GM12878 (cell line): Measurements from ENCODE around the gene LRRC23. TPM values are rescaled to one million over a fixed set of nuclear protein-coding genes. Genes with fewer than 3 reads are reported as not detected.

Experiments used
- MEF2A ChIP-seq: IDR thresholded peaks from 2 replicates; pipeline ENCODE4 v1.6.1; 2011; ENCODE audit warnings: low read depth, mild to moderate bottlenecking, low read length, moderate library complexity; ENCODE audit not compliant: insufficient read depth
- YBX1 ChIP-seq: fragments of 450-650 bp; IDR thresholded peaks from 2 replicates; pipeline ENCODE4 v1.6.1; 2016; ENCODE audit warnings: antibody characterized with exemption
- ZNF217 ChIP-seq: fragments of 450-650 bp; IDR thresholded peaks from 2 replicates; pipeline ENCODE4 v1.6.1; 2017; ENCODE audit warnings: antibody characterized with exemption, mild to moderate bottlenecking
- ZNF622 ChIP-seq: fragments of 450-650 bp; IDR thresholded peaks from 2 replicates; pipeline ENCODE4 v1.6.1; 2017; ENCODE audit warnings: mild to moderate bottlenecking, inconsistent platforms
- polyA plus RNA-seq, 11 experiments: library from polyadenylated mRNA; depleted of rRNA in 4 of 11; unstranded in 6 of 11; stranded (reverse) in 5 of 11; fragments of >200 nt; fragmentation: Nextera tagmentation in 4 of 11; fragmentation: Illumina TruSeq in 1 of 11; extraction: Ambion mirVana in 4 of 11; extraction: Trizol in 1 of 11; gene quantifications; 1 replicate in 1 of 11; 2 replicates in 10 of 11; pipeline versions ENCODE4 v1.2.1 to v1.2.3, GENCODE V29; 2011 to 2016; ENCODE audit warnings: inconsistent platforms in 2 of 11, missing spikeins in 2 of 11, low read depth in 1 of 11
- total RNA-seq, 4 experiments: library from RNA; depleted of rRNA in 3 of 4; stranded (reverse); fragments of >200 nt in 3 of 4; fragmentation: Illumina TruSeq in 1 of 4; extraction: Trizol in 1 of 4; gene quantifications; 2 replicates each; pipeline versions ENCODE4 v1.2.1 to v1.2.3, GENCODE V29; 2013 to 2021
- TF ChIP-seq, protein P1 (sequence below): fragments of 450-650 bp; formaldehyde crosslinking; IDR thresholded peaks from 2 replicates; pipeline ENCODE4 v1.5.0; 2022; ENCODE audit warnings: mild to moderate bottlenecking, missing genetic modification characterization
- TF ChIP-seq, protein P2 (sequence below): fragments of 450-650 bp; conservative IDR thresholded peaks from 2 replicates; pipeline ENCODE4 v1.6.1; 2017; ENCODE audit warnings: mild to moderate bottlenecking, moderate library complexity
- TF ChIP-seq, protein P3 (sequence below): fragments of 450-650 bp; IDR thresholded peaks from 2 replicates; pipeline ENCODE4 v1.6.1; 2017; ENCODE audit warnings: low read depth, mild to moderate bottlenecking, moderate library complexity

The LRRC23 gene
- total and polyA plus RNA-seq, 10 of the 15 experiments (the other 5 are each of a cell fraction or from before 2014, with no cell fraction given), result 1.4 to 6.9 (median 3.4) TPM

DNA sequence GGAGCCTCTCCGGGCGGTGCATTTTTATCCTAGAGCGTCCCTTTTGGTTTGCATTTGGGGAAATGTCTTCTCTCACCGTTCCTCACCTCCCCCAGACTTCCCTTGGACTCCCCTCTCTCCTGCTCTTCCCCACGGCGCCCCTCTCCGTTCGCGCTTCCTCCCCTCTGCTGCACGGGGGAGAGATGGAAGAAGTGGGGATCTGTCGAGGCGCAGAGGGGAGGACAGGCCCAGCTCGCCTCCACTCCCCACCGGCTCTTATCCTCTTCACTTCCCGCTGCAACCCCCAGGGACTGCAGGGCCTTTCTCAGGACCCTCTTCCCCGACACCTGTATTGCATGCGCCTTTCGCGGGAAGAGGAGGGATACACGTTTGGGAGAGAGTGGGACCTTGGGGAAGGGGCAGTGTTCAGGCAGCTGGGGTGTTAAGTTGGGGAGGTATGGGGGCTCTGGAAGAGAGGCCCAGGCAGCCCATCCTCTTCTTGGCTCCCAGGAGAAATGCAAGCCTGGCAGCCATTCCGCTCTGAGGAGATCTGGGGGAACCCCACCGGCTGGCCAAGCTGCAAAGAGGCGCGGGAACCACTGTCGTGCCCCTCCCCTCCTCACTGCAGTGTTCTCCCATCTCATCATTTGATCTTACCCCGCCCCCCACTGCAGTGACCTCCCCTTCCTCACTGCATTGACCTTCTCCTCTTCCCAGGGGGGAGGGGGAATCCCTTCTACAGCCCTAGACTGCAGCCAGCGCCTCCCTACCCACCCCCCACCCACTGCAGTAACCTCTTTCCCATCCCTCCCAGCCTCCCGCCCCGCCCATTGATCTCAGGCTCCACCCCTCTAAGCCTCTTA, 10.5 kb downstream of the LRRC23 start (continued):
- TF ChIP-seq, protein P1, sequence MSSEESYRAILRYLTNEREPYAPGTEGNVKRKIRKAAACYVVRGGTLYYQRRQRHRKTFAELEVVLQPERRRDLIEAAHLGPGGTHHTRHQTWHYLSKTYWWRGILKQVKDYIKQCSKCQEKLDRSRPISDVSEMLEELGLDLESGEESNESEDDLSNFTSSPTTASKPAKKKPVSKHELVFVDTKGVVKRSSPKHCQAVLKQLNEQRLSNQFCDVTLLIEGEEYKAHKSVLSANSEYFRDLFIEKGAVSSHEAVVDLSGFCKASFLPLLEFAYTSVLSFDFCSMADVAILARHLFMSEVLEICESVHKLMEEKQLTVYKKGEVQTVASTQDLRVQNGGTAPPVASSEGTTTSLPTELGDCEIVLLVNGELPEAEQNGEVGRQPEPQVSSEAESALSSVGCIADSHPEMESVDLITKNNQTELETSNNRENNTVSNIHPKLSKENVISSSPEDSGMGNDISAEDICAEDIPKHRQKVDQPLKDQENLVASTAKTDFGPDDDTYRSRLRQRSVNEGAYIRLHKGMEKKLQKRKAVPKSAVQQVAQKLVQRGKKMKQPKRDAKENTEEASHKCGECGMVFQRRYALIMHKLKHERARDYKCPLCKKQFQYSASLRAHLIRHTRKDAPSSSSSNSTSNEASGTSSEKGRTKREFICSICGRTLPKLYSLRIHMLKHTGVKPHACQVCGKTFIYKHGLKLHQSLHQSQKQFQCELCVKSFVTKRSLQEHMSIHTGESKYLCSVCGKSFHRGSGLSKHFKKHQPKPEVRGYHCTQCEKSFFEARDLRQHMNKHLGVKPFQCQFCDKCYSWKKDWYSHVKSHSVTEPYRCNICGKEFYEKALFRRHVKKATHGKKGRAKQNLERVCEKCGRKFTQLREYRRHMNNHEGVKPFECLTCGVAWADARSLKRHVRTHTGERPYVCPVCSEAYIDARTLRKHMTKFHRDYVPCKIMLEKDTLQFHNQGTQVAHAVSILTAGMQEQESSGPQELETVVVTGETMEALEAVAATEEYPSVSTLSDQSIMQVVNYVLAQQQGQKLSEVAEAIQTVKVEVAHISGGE (CRISPR knock-in tag), result no peak
- TF ChIP-seq ZNF622 (no peak), YBX1 (no peak), MEF2A (no peak), ZNF217 (no peak)
- TF ChIP-seq, protein P2, sequence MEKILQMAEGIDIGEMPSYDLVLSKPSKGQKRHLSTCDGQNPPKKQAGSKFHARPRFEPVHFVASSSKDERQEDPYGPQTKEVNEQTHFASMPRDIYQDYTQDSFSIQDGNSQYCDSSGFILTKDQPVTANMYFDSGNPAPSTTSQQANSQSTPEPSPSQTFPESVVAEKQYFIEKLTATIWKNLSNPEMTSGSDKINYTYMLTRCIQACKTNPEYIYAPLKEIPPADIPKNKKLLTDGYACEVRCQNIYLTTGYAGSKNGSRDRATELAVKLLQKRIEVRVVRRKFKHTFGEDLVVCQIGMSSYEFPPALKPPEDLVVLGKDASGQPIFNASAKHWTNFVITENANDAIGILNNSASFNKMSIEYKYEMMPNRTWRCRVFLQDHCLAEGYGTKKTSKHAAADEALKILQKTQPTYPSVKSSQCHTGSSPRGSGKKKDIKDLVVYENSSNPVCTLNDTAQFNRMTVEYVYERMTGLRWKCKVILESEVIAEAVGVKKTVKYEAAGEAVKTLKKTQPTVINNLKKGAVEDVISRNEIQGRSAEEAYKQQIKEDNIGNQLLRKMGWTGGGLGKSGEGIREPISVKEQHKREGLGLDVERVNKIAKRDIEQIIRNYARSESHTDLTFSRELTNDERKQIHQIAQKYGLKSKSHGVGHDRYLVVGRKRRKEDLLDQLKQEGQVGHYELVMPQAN, result 0 out of 2 replicates have a peak, but pooled peaks have one; percentile 19
- TF ChIP-seq, protein P3, sequence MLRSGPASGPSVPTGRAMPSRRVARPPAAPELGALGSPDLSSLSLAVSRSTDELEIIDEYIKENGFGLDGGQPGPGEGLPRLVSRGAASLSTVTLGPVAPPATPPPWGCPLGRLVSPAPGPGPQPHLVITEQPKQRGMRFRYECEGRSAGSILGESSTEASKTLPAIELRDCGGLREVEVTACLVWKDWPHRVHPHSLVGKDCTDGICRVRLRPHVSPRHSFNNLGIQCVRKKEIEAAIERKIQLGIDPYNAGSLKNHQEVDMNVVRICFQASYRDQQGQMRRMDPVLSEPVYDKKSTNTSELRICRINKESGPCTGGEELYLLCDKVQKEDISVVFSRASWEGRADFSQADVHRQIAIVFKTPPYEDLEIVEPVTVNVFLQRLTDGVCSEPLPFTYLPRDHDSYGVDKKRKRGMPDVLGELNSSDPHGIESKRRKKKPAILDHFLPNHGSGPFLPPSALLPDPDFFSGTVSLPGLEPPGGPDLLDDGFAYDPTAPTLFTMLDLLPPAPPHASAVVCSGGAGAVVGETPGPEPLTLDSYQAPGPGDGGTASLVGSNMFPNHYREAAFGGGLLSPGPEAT, result peak; percentile 24; the same call in 1 of the 2 replicates
